ENCODE data around the gene SLIT3.

The SLIT3 gene

DNA sequence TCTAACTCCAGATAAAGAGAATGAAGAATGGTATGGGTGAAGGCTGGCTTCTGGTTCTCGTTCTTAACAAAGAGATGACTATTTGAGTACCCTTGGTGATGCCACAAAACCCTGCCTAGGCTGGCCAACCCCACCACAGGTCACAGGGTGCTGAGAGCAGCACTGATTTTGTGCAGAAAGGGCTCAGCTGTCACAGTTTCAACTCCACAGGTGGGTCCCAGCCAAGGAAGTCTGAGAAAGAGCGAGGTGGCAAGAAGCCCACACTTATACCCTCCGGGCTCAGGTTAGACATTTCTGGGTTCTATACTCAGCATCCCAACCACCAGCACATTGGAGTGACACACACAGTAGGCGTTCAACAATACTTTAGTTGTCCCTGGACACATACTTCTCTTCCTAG is 118.1 kb downstream of the SLIT3 start:
- Histone ChIP-seq H3K27ac (replicated peaks) (no peak overlapping the region), H3K27me3 (ENCODE audit: insufficient read depth, poor library complexity, severe bottlenecking) (no peaks in the 10 kb centered on the region), H3K4me3 (replicated peaks; ENCODE audit: insufficient read depth, low read length) (no peak overlapping the region)
- no peak for DNase-seq (ENCODE audit: low read depth in 1 of 2, low spot score in 1 of 2)
- TF ChIP-seq POLR2AphosphoS5 (IDR thresholded peaks at IDR 0.05; ENCODE audit: low read depth) (no peak), GABPA (IDR thresholded peaks at IDR 0.05; ENCODE audit: low read depth) (no peak), SPI1 (IDR thresholded peaks at IDR 0.05; ENCODE audit: borderline replicate concordance, low read depth) (no peak)
- TF ChIP-seq, protein P1, sequence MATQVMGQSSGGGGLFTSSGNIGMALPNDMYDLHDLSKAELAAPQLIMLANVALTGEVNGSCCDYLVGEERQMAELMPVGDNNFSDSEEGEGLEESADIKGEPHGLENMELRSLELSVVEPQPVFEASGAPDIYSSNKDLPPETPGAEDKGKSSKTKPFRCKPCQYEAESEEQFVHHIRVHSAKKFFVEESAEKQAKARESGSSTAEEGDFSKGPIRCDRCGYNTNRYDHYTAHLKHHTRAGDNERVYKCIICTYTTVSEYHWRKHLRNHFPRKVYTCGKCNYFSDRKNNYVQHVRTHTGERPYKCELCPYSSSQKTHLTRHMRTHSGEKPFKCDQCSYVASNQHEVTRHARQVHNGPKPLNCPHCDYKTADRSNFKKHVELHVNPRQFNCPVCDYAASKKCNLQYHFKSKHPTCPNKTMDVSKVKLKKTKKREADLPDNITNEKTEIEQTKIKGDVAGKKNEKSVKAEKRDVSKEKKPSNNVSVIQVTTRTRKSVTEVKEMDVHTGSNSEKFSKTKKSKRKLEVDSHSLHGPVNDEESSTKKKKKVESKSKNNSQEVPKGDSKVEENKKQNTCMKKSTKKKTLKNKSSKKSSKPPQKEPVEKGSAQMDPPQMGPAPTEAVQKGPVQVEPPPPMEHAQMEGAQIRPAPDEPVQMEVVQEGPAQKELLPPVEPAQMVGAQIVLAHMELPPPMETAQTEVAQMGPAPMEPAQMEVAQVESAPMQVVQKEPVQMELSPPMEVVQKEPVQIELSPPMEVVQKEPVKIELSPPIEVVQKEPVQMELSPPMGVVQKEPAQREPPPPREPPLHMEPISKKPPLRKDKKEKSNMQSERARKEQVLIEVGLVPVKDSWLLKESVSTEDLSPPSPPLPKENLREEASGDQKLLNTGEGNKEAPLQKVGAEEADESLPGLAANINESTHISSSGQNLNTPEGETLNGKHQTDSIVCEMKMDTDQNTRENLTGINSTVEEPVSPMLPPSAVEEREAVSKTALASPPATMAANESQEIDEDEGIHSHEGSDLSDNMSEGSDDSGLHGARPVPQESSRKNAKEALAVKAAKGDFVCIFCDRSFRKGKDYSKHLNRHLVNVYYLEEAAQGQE (IDR thresholded peaks at IDR 0.05; ENCODE audit: insufficient replicate concordance, low read depth) = no peak
- TF ChIP-seq, protein P2, sequence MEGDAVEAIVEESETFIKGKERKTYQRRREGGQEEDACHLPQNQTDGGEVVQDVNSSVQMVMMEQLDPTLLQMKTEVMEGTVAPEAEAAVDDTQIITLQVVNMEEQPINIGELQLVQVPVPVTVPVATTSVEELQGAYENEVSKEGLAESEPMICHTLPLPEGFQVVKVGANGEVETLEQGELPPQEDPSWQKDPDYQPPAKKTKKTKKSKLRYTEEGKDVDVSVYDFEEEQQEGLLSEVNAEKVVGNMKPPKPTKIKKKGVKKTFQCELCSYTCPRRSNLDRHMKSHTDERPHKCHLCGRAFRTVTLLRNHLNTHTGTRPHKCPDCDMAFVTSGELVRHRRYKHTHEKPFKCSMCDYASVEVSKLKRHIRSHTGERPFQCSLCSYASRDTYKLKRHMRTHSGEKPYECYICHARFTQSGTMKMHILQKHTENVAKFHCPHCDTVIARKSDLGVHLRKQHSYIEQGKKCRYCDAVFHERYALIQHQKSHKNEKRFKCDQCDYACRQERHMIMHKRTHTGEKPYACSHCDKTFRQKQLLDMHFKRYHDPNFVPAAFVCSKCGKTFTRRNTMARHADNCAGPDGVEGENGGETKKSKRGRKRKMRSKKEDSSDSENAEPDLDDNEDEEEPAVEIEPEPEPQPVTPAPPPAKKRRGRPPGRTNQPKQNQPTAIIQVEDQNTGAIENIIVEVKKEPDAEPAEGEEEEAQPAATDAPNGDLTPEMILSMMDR (IDR thresholded peaks at IDR 0.05; ENCODE audit: insufficient read depth, low read length) = no peak

DNA sequence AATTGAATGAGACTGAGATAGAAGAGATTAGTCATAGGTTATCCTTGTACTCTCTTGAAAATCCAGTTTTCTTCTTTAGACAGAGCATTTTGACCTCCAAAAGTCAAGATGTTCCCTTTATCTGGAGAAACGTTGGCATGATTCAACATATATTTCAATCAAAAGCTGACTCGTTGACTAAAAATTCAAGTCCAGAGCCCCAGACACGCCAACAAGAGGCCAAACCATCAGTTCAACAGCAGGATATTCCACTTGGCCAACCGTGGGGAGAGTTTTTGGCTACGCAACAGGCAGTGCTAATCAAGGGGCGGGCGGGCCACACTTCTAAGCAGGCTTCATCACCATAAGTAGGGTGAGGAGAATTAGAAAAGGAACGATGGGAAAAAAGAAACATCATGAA is 119.1 kb downstream of the SLIT3 start:
- Histone ChIP-seq H3K27me3 (ENCODE audit: insufficient read depth, poor library complexity, severe bottlenecking) (no peaks in the 10 kb centered on the region), H3K4me3 (replicated peaks; ENCODE audit: insufficient read depth, low read length) (no peak overlapping the region), H3K27ac (replicated peaks) (no peak overlapping the region)
- no peak for DNase-seq (ENCODE audit: low read depth in 1 of 2, low spot score in 1 of 2)
- no peak for TF ChIP-seq POLR2AphosphoS5 (IDR thresholded peaks at IDR 0.05; ENCODE audit: low read depth)

DNA sequence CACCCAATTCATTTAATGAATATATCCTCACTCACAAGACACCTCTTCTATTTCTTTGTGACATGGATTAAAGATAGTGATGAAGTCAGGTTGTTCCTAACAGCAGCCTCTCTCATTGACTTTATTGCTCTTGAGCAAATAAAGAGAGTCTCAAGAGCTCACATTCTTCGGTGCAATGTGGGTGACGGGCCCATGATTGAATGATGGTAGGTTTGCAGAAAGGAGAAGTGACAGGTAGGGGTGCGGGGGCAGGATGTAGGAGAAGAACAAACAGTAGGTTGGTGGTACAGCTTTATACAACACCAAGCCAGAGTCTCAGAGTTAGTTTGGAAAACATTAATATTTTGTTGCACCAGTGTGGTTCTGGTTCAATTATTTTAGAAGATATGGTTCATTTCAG is 122.2 kb downstream of the SLIT3 start:
- H3K27me3 ChIP-seq (ENCODE audit: insufficient read depth, poor library complexity, severe bottlenecking) = no peaks in the 10 kb centered on the region
- TF ChIP-seq SPI1 (IDR thresholded peaks at IDR 0.05; ENCODE audit: borderline replicate concordance, low read depth) (no peak), POLR2AphosphoS5 (IDR thresholded peaks at IDR 0.05; ENCODE audit: low read depth) (no peak), GABPA (IDR thresholded peaks at IDR 0.05; ENCODE audit: low read depth) (no peak)
- TF ChIP-seq, protein P2 (IDR thresholded peaks at IDR 0.05; ENCODE audit: insufficient read depth, low read length) = no peak
- TF ChIP-seq, protein P1 (IDR thresholded peaks at IDR 0.05; ENCODE audit: insufficient replicate concordance, low read depth) = no peak
- DNase-seq (ENCODE audit: low read depth in 1 of 2, low spot score in 1 of 2) = no peak
- H3K4me3 ChIP-seq (replicated peaks; ENCODE audit: insufficient read depth, low read length) = no peak overlapping the region
- H3K27ac ChIP-seq (replicated peaks) = no peak overlapping the region

DNA sequence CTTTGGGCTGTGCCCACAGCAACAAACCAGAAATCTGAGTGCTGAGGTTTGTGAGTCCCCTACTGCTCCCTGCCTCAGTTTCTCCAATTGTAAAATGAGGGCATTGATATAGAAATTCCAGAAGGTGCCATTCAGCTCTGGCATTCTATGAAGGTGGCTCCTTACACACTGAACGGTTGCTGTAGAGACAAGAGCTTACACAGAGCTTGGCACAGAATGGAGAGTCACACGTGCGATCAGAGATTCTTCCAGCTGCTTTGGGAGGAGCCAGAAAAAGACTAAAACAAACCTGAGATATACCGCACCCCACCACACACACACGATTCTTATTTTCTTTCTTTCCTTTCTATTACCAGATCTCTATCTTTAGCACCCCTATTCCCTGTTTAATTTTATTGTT is 122.7 kb downstream of the SLIT3 start:
- no peak overlapping the region for H3K4me3 ChIP-seq (replicated peaks; ENCODE audit: insufficient read depth, low read length)
- DNase-seq (ENCODE audit: low read depth in 1 of 2, low spot score in 1 of 2) = no peak
- H3K27ac ChIP-seq (replicated peaks) = no peak overlapping the region
- H3K27me3 ChIP-seq (ENCODE audit: insufficient read depth, poor library complexity, severe bottlenecking) = no peaks in the 10 kb centered on the region
- TF ChIP-seq SPI1 (IDR thresholded peaks at IDR 0.05; ENCODE audit: borderline replicate concordance, low read depth) (no peak), GABPA (IDR thresholded peaks at IDR 0.05; ENCODE audit: low read depth) (no peak), POLR2AphosphoS5 (IDR thresholded peaks at IDR 0.05; ENCODE audit: low read depth) (no peak)
- TF ChIP-seq, protein P2 (IDR thresholded peaks at IDR 0.05; ENCODE audit: insufficient read depth, low read length) = no peak
- TF ChIP-seq, protein P1 (IDR thresholded peaks at IDR 0.05; ENCODE audit: insufficient replicate concordance, low read depth) = no peak
